MCF 10A (cell line): ENCODE data around the gene CSTF1. TPM values are rescaled to one million over a fixed set of nuclear protein-coding genes. Genes with fewer than 3 reads are reported as not detected.
A peak's percentile ranks its signal among the peaks of the same experiment; 100 is the strongest.
"Not testable (repeated sequence)": the region's sequence is repeated elsewhere in the genome, so short reads cannot be mapped to it uniquely, and the experiment has no call there.

Source experiments
- BruUV-seq: library from RNA; stranded (reverse); fragments of 400-500 nt; replicated peaks from 2 replicates; lab custom pipeline; 2021; lab: Mats Ljungman, UMichigan
- CTCF ChIA-PET: fragments of 300-600 bp; sonication (Branson Sonifier 250); formaldehyde crosslinking; extraction: SDS; loops from one replicate; lab custom pipeline; 2021; ENCODE audit warnings: antibody characterized with exemption, inconsistent platforms; lab: Yijun Ruan, JAX
- POLR2A ChIA-PET: fragments of 300-600, 350-650 bp; sonication (Branson Sonifier 250); formaldehyde crosslinking; extraction: SDS; loops from one replicate; lab custom pipeline; 2020; ENCODE audit warnings: antibody characterized with exemption, inconsistent platforms; lab: Yijun Ruan, JAX
- DNase-seq: peaks from one replicate; pipeline ENCODE4 v3.0.0-alpha.2; 2018; ENCODE audit not compliant: unreplicated experiment
- H3K27ac Mint-ChIP-seq: one replicate; pipeline ENCODE4 v1.8.0; 2022; ENCODE audit warnings: mild to moderate bottlenecking, low read depth, mixed read lengths; ENCODE audit not compliant: unreplicated experiment
- H3K27me3 Mint-ChIP-seq: one replicate; pipeline ENCODE4 v1.8.0; 2022; ENCODE audit warnings: mixed read lengths; ENCODE audit not compliant: insufficient read depth, unreplicated experiment
- H3K36me3 Mint-ChIP-seq: one replicate; pipeline ENCODE4 v1.8.0; 2022; ENCODE audit warnings: mild to moderate bottlenecking, moderate library complexity, mixed read lengths; ENCODE audit not compliant: insufficient read depth, unreplicated experiment
- H3K4me1 Mint-ChIP-seq: one replicate; pipeline ENCODE4 v1.8.0; 2022; ENCODE audit warnings: mixed read lengths; ENCODE audit not compliant: insufficient read depth, unreplicated experiment
- H3K4me3 Mint-ChIP-seq: one replicate; pipeline ENCODE4 v1.8.0; 2022; ENCODE audit warnings: mild to moderate bottlenecking, moderate library complexity, mixed read lengths; ENCODE audit not compliant: unreplicated experiment
- H3K9me3 Mint-ChIP-seq: one replicate; pipeline ENCODE4 v1.8.0; 2022; ENCODE audit warnings: mixed read lengths; ENCODE audit not compliant: unreplicated experiment
- CTCF ChIP-seq: fragments of 200-600 bp; IDR thresholded peaks from one replicate; pipeline ENCODE4 v1.8.0; 2022; ENCODE audit warnings: antibody characterized with exemption, mild to moderate bottlenecking; ENCODE audit not compliant: unreplicated experiment
- intact Hi-C: fragments of 100-400 bp; cut with micrococcal nuclease; formaldehyde crosslinking; loops from 2 replicates; pipeline ENCODE4 v1.14.1; 2022
- total RNA-seq: library from RNA; stranded (reverse); gene quantifications from 2 replicates; pipeline ENCODE4 v1.2.3, GENCODE V29; 2022

CSTF1 gene
- total RNA-seq, 1 experiment from 2014 or later = 35.1 TPM

- CTCF ChIA-PET = interaction anchor here (0.5 to 1.5 kb wide), 10 partner anchors 11 to 1412 kb away, joined by 3 to 4 read pairs (median 3); partner anchors contain the start of gene FAM210B
- Mint-ChIP-seq H3K27ac (no peak overlapping the region), H3K27me3 (no peaks in the 10 kb centered on the region), H3K4me3 (no peak overlapping the region), H3K4me1 (peaks cover 22% of the 10 kb centered on the region), H3K36me3 (peaks cover 42% of the 10 kb centered on the region), H3K9me3 (no peaks in the 10 kb centered on the region)
- TF ChIP-seq CTCF = no peak
- DNase-seq = no peak
- POLR2A ChIA-PET = interaction anchor here (0.5 to 6.8 kb wide), 13 partner anchors 11 to 668 kb away, joined by 3 to 100 read pairs (median 4); partner anchors contain the start of genes FAM210B and RTF2
- no TSS peak for BruUV-seq
- intact Hi-C loops = loop anchor here (2.0 kb wide), 2 partner anchors 35 to 191 kb away; partner anchors contain the start of gene FAM210B
These were observed 1.2 kb downstream of the CSTF1 start for GRCh38 chr20:56393653-56394052.

GRCh38 chr20:56395166-56395565 is 2.7 kb downstream of the CSTF1 start:
- H3K9me3 Mint-ChIP-seq = no peaks in the 10 kb centered on the region
- POLR2A ChIA-PET = interaction anchor here (0.5 to 6.8 kb wide), 5 partner anchors 9 to 1849 kb away, joined by 3 to 100 read pairs (median 3); partner anchors contain the start of genes CASS4 and FAM210B

GRCh38 chr20:56400001-56400640 is 7.7 kb downstream of the CSTF1 start:
- CTCF ChIA-PET = interaction anchor here (0.5 to 1.9 kb wide), 22 partner anchors 9 to 994 kb away, joined by 3 to 14 read pairs (median 4); partner anchors contain the start of gene CASS4
- Mint-ChIP-seq H3K27ac (no peak overlapping the region), H3K36me3 (peaks cover 98% of the 10 kb centered on the region), H3K4me1 (no peaks in the 10 kb centered on the region), H3K9me3 (no peaks in the 10 kb centered on the region), H3K27me3 (no peaks in the 10 kb centered on the region), H3K4me3 (no peak overlapping the region)
- POLR2A ChIA-PET = interaction anchor here (0.7 to 1.1 kb wide), 2 partner anchors 41 to 893 kb away, joined by 3 to 4 read pairs; partner anchors contain the start of gene FAM210B
- intact Hi-C loops = loop anchor here (1.0 to 5.0 kb wide), 3 partner anchors 67 to 177 kb away; partner anchors contain the start of gene RTF2
- peak; percentile 60 for TF ChIP-seq CTCF
- BruUV-seq = no TSS peak
- peak; percentile 70 for DNase-seq

More at GRCh38 chr20:56395166-56395565, 2.7 kb downstream of the CSTF1 start:
- no peak for DNase-seq
- TF ChIP-seq CTCF = no peak
- BruUV-seq = no TSS peak
- H3K27ac Mint-ChIP-seq = peak overlapping the region; percentile 27
- H3K4me1 Mint-ChIP-seq = peaks cover 6% of the 10 kb centered on the region
- no peaks in the 10 kb centered on the region for H3K27me3 Mint-ChIP-seq
- CTCF ChIA-PET = interaction anchor here (0.6 to 1.8 kb wide), 9 partner anchors 11 to 192 kb away, joined by 3 to 9 read pairs (median 4); partner anchors contain the start of gene MC3R
- intact Hi-C loops = no loop called here
- peaks cover 54% of the 10 kb centered on the region for H3K36me3 Mint-ChIP-seq
- H3K4me3 Mint-ChIP-seq = no peak overlapping the region

GRCh38 chr20:56403465-56403864 is 11.0 kb downstream of the CSTF1 start:
- Mint-ChIP-seq H3K9me3 (no peaks in the 10 kb centered on the region), H3K4me1 (no peaks in the 10 kb centered on the region), H3K27ac (no peak overlapping the region), H3K36me3 (peaks cover 99% of the 10 kb centered on the region), H3K4me3 (no peak overlapping the region), H3K27me3 (no peaks in the 10 kb centered on the region)
- ChIA-PET CTCF (no interaction called here), POLR2A (interaction anchor here (0.8 to 1.4 kb wide), 2 partner anchors 9 to 11 kb away, joined by 3 to 4 read pairs; partner anchors contain the start of genes AURKA and CSTF1)
- intact Hi-C loops = loop anchor here (5.0 kb wide), 1 partner anchor 64 kb away; the partner anchor contains the start of gene RTF2
- no TSS peak for BruUV-seq
- DNase-seq = no peak
- no peak for TF ChIP-seq CTCF

GRCh38 chr20:56405356-56405755 is 12.9 kb downstream of the CSTF1 start:
- H3K4me1 Mint-ChIP-seq, DNase-seq, H3K27me3 Mint-ChIP-seq, intact Hi-C loops, H3K27ac Mint-ChIP-seq, H3K4me3 Mint-ChIP-seq, H3K9me3 Mint-ChIP-seq, BruUV-seq: not testable (repeated sequence)
- H3K36me3 Mint-ChIP-seq = peaks cover 99% of the 10 kb centered on the region
- ChIA-PET CTCF (interaction anchor here (0.6 to 1.1 kb wide), 3 partner anchors 12 to 260 kb away, joined by 3 read pairs; no protein-coding TSS in a partner anchor), POLR2A (interaction anchor here (2.5 kb wide), 1 partner anchor 12 kb away, joined by 10 read pairs; the partner anchor contains the start of genes AURKA and CSTF1)
